Endothelial cell of umbilical vein (primary cell): Measurements from ENCODE around the gene TSPAN18.

Experiments
- CTCF ChIP-seq, 2 donors: IDR thresholded peaks; 1 replicate in 1 of 2; 2 replicates in 1 of 2; pipeline ENCODE4 v1.5.1; 2011; ENCODE audit warnings: low read length in 2 of 2, mild to moderate bottlenecking in 2 of 2, moderate library complexity in 2 of 2, control low read depth in 1 of 2, inconsistent platforms in 1 of 2, low read depth in 1 of 2; ENCODE audit not compliant: insufficient read depth in 1 of 2; ENCODE audit errors: extremely low read depth in 1 of 2
- EZH2 ChIP-seq: IDR thresholded peaks from 2 replicates; pipeline ENCODE4 v1.6.1; 2012; ENCODE audit warnings: borderline replicate concordance, low read depth, mild to moderate bottlenecking, moderate library complexity, low read length, inconsistent platforms; ENCODE audit not compliant: severe bottlenecking
- FOS ChIP-seq: IDR thresholded peaks from 2 replicates; pipeline ENCODE4 v1.6.1; 2011; ENCODE audit warnings: mild to moderate bottlenecking, low read length, moderate library complexity, borderline replicate concordance; ENCODE audit not compliant: insufficient read depth
- GATA2 ChIP-seq: IDR thresholded peaks from 2 replicates; pipeline ENCODE4 v1.7.0; 2011; ENCODE audit warnings: low read depth, mild to moderate bottlenecking, moderate library complexity, mixed read lengths, low read length; ENCODE audit not compliant: insufficient read length, insufficient read depth
- JUN ChIP-seq: IDR thresholded peaks from 2 replicates; pipeline ENCODE4 v1.6.1; 2011; ENCODE audit warnings: borderline replicate concordance, low read depth; ENCODE audit not compliant: insufficient read length, insufficient read depth
- MAX ChIP-seq: IDR thresholded peaks from 2 replicates; pipeline ENCODE4 v1.6.1; 2011; ENCODE audit not compliant: insufficient read depth, insufficient read length
- MYC ChIP-seq: IDR thresholded peaks from one replicate; pipeline ENCODE4 v1.6.1; 2011; ENCODE audit warnings: mild to moderate bottlenecking, low read depth, low read length
- POLR2A ChIP-seq: IDR thresholded peaks from 2 replicates; pipeline ENCODE4 v1.6.1; 2012; ENCODE audit warnings: low read depth, mild to moderate bottlenecking, control low read depth, low read length
- POLR2AphosphoS5 ChIP-seq: IDR thresholded peaks from 2 replicates; pipeline ENCODE4 v1.6.1; 2012; ENCODE audit warnings: low read depth, mild to moderate bottlenecking, control low read depth, low read length, moderate library complexity; ENCODE audit not compliant: insufficient read depth

- TF ChIP-seq CTCF (IDR thresholded peaks at IDR 0.05; ENCODE audit: extremely low read depth in 1 of 2, insufficient read depth in 1 of 2, low read depth in 1 of 2, low read length in 2 of 2) (no peak), MAX (no peak), POLR2A (no peak), GATA2 (no peak), EZH2 (no peak), JUN (no peak), POLR2AphosphoS5 (no peak), MYC (no peak), FOS (no peak)
Observed at GRCh38 chr11:44698252-44698912, 28.4 kb upstream of the TSPAN18 start.
